Activated naive CD8-positive, alpha-beta T cell treated with anti-CD3 and anti-CD28 coated beads, Interleukin-2, amount 10 ng/mL, durations not matched to agents 7 days and 5 days (primary cell): ENCODE data around the gene NPC1L1. TPM values are rescaled to one million over a fixed set of nuclear protein-coding genes. Genes with fewer than 3 reads are reported as not detected.

Experiments
- ATAC-seq: fragments of 150-1000 bp; cut with Tn5 transposase; one replicate; pipeline ENCODE4 v1.10.0; 2021; ENCODE audit warnings: low read depth, moderate library complexity
- POLR2A ChIA-PET: fragments of 350-600 bp; sonication (Branson Sonifier 250); formaldehyde crosslinking; loops from one replicate; lab custom pipeline; 2021; ENCODE audit warnings: antibody characterized with exemption; lab: Charles Lee
- DNase-seq: peaks from one replicate; pipeline ENCODE4 v3.0.0; 2021
- H3K27ac Mint-ChIP-seq: one replicate; pipeline ENCODE4 v1.8.0; 2022; ENCODE audit warnings: mild to moderate bottlenecking, mixed read lengths
- H3K27me3 Mint-ChIP-seq: one replicate; pipeline ENCODE4 v1.8.0; 2022; ENCODE audit warnings: mild to moderate bottlenecking, moderate library complexity, mixed read lengths
- H3K36me3 Mint-ChIP-seq: one replicate; pipeline ENCODE4 v1.8.0; 2021; ENCODE audit warnings: mild to moderate bottlenecking, mixed read lengths
- H3K4me1 Mint-ChIP-seq: one replicate; pipeline ENCODE4 v1.8.0; 2021; ENCODE audit warnings: mixed read lengths
- H3K4me3 Mint-ChIP-seq: one replicate; pipeline ENCODE4 v1.8.0; 2022; ENCODE audit warnings: mild to moderate bottlenecking, moderate library complexity, mixed read lengths
- H3K9me3 Mint-ChIP-seq: one replicate; pipeline ENCODE4 v1.8.0; 2021; ENCODE audit warnings: mixed read lengths
- total RNA-seq, 2 experiments: library from RNA; stranded (reverse); gene quantifications; one replicate each; pipeline ENCODE4 v1.2.3, GENCODE V29; 2021

NPC1L1 gene
- total RNA-seq, 2 experiments from 2014 or later = 0.11 TPM; not detected in 1

- peaks cover 2% of the 10 kb centered on the region for H3K27me3 Mint-ChIP-seq
- ATAC-seq (no peak), DNase-seq (no peak)
- no peaks in the 10 kb centered on the region for H3K9me3 Mint-ChIP-seq
- no peaks in the 10 kb centered on the region for H3K4me1 Mint-ChIP-seq
- POLR2A ChIA-PET = no interaction called here
- no peaks in the 10 kb centered on the region for H3K36me3 Mint-ChIP-seq
- no peak overlapping the region for H3K27ac Mint-ChIP-seq
- H3K4me3 Mint-ChIP-seq = no peak overlapping the region
Observed at GRCh38 chr7:44538798-44539668, 2.1 kb downstream of the NPC1L1 start.

DNA sequence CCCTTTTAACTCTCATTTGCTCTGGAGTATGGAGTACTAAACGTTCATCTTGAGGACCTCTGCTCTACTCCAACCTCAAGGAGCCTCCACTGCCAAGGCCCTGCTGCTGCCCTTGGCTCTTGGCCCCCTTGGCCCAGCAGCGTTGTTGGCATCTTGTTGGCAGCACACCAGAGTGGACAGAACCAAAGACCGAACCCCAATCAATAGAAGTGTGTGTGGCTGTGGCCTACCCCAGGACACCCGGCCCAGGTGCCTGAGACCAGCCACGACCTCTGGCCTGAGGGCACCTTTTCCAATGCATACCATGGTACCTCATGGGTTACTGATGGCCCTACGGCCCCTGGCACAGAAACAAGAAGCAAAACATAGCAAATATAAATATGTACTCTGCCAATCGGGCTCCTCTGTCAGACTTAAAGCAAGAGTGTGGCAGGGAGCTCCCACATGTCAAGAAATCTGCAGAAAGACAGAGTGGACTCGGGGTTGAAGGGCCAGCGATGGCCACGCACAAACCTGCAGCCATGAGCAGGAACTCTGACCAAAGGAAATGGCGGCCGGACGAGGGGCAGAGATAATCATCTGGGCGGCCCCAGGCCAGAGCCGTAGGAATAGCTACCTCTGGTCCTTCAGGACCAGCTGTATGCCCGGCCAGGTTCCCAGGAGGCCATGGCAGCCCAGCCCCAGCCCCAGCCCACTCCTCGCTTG is 2.9 kb downstream of the NPC1L1 start:
- H3K4me3 Mint-ChIP-seq = no peak overlapping the region
- H3K27ac Mint-ChIP-seq = no peak overlapping the region
- H3K4me1 Mint-ChIP-seq = no peaks in the 10 kb centered on the region
- POLR2A ChIA-PET = interaction anchor here (0.6 kb wide), 1 partner anchor 18 kb away, joined by 3 read pairs; no protein-coding TSS in a partner anchor
- H3K36me3 Mint-ChIP-seq = no peaks in the 10 kb centered on the region
- H3K27me3 Mint-ChIP-seq = peaks cover 2% of the 10 kb centered on the region
- no peaks in the 10 kb centered on the region for H3K9me3 Mint-ChIP-seq
- ATAC-seq (no peak), DNase-seq (no peak)

- H3K4me1 Mint-ChIP-seq = no peaks in the 10 kb centered on the region
- POLR2A ChIA-PET = no interaction called here
- no peaks in the 10 kb centered on the region for H3K9me3 Mint-ChIP-seq
- H3K36me3 Mint-ChIP-seq = no peaks in the 10 kb centered on the region
- no peak overlapping the region for H3K27ac Mint-ChIP-seq
- peaks cover 2% of the 10 kb centered on the region for H3K27me3 Mint-ChIP-seq
- no peak for DNase-seq
- H3K4me3 Mint-ChIP-seq = no peak overlapping the region
- ATAC-seq = no peak
Observed at GRCh38 chr7:44537442-44537841, 3.7 kb downstream of the NPC1L1 start.

DNA sequence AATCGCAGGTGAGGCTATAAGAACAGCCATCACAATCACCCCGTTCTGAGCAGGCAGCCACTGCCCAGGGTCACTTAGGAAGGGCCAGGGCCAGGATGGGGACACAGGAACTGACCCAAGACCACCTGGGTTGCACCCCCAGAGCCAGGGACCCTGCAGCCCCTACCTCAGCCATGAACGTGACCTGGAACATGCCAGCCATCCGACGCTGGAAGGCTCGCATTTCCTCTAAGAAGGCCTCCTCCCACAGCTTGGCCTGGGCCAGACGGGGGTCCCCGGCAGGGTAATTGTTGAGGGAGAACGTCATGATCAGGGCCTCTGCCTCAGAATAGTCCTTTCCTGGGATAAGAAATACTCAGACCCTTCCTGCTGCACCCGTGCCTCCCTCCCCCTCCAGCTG is 5.0 kb downstream of the NPC1L1 start:
- POLR2A ChIA-PET = no interaction called here
- H3K4me1 Mint-ChIP-seq = no peaks in the 10 kb centered on the region
- ATAC-seq (no peak), DNase-seq (no peak)
- H3K9me3 Mint-ChIP-seq = no peaks in the 10 kb centered on the region
- peaks cover 2% of the 10 kb centered on the region for H3K27me3 Mint-ChIP-seq
- no peaks in the 10 kb centered on the region for H3K36me3 Mint-ChIP-seq
- no peak overlapping the region for H3K4me3 Mint-ChIP-seq
- H3K27ac Mint-ChIP-seq = no peak overlapping the region

- no peak overlapping the region for H3K4me3 Mint-ChIP-seq
- DNase-seq = no peak
- H3K9me3 Mint-ChIP-seq = no peaks in the 10 kb centered on the region
- peaks cover 2% of the 10 kb centered on the region for H3K27me3 Mint-ChIP-seq
- no peak for ATAC-seq
- POLR2A ChIA-PET = no interaction called here
- no peak overlapping the region for H3K27ac Mint-ChIP-seq
- H3K36me3 Mint-ChIP-seq = no peaks in the 10 kb centered on the region
- H3K4me1 Mint-ChIP-seq = no peaks in the 10 kb centered on the region
Observed at GRCh38 chr7:44535348-44536064, 5.6 kb downstream of the NPC1L1 start.

DNA sequence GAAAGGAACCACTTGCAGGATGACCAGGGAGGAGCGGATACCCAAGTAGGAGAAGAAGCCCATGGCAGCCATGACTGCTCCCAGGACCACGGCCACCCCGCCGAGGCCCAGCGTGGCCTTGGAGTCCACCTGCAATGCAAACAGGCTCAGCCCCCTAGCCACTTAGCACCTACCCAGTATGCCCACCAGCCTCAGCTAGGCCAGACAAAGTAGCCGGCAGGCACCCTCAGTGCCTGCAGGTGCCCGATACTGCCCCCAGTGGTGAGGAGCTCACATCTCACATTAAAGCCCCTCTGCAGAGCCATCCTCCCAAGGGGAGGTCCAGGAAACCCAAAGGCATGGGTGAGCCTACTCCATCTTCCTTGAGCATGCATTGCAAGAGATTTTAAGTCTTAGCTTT is 6.6 kb downstream of the NPC1L1 start:
- H3K9me3 Mint-ChIP-seq = no peaks in the 10 kb centered on the region
- DNase-seq = peak; percentile 55
- no peak overlapping the region for H3K27ac Mint-ChIP-seq
- H3K36me3 Mint-ChIP-seq = no peaks in the 10 kb centered on the region
- no peak overlapping the region for H3K4me3 Mint-ChIP-seq
- no peaks in the 10 kb centered on the region for H3K4me1 Mint-ChIP-seq
- no peaks in the 10 kb centered on the region for H3K27me3 Mint-ChIP-seq
- peak; percentile 81 for ATAC-seq
- POLR2A ChIA-PET = interaction anchor here (0.6 kb wide), 1 partner anchor 134 kb away, joined by 4 read pairs; no protein-coding TSS in a partner anchor

DNA sequence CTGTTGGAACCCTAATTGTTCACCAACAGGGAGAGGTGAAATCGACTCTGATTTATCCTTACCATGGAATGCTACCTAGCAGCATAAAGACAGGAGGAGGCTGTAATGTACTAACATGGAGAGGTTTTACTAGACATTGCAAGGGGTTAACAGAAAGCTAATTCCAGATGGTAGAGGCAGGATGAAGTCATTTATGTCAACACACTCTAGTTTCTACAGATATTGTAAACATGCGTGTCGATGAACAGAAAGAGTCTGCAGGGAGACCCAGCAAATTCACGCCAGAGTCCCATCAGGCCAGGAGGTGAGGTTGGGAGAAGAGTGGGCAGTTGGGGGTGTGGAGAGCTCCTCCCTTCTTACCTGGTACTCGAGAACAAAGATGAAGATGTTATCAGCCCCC is 7.0 kb downstream of the NPC1L1 start:
- Mint-ChIP-seq H3K4me3 (no peak overlapping the region), H3K9me3 (no peaks in the 10 kb centered on the region), H3K4me1 (no peaks in the 10 kb centered on the region), H3K27ac (no peak overlapping the region), H3K36me3 (no peaks in the 10 kb centered on the region), H3K27me3 (no peaks in the 10 kb centered on the region)
- no peak for DNase-seq
- POLR2A ChIA-PET = interaction anchor here (0.6 kb wide), 1 partner anchor 135 kb away, joined by 4 read pairs; no protein-coding TSS in a partner anchor
- ATAC-seq = no peak

DNA sequence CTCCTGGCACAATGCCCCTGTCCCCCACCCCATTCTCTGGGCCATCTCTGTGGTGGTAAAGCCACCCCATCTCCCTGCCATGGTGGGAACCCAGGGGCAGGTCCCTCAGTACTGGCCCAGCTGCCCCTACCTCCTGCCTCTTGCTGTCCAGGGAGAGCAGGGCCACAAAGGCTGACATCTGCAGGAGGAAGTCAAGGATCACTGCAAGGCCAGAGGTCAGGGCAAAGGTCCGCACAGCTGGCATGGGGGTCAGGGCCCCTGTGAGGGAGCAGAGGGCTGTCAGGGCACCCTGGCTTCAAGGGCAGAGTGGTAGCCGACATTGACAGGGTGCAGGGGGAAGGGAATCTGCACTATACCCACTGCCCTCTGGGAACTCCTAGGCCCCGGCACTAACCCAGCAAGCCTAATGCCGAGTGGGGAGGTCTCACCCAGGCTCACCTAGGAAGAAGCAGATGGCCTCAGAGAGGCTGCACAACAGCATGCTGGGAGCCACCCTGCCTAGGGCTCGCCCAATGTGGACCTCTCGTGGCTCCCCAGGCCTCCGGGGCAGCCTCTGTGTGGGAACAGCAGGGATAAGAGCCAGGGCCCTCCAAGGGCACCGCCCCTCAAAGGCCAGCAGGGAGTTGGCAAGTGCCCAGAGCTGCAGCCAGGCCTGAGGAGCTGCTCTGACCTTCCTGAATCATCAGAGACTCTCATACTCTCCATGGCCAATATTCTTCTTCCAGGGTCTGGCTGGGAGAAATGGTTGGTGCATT is 7.7 kb downstream of the NPC1L1 start:
- no peak overlapping the region for H3K27ac Mint-ChIP-seq
- no peaks in the 10 kb centered on the region for H3K9me3 Mint-ChIP-seq
- H3K4me1 Mint-ChIP-seq = no peaks in the 10 kb centered on the region
- DNase-seq = no peak
- peaks cover under 1% of the 10 kb centered on the region for H3K27me3 Mint-ChIP-seq
- POLR2A ChIA-PET = no interaction called here
- H3K36me3 Mint-ChIP-seq = no peaks in the 10 kb centered on the region
- no peak overlapping the region for H3K4me3 Mint-ChIP-seq
- ATAC-seq = no peak

DNA sequence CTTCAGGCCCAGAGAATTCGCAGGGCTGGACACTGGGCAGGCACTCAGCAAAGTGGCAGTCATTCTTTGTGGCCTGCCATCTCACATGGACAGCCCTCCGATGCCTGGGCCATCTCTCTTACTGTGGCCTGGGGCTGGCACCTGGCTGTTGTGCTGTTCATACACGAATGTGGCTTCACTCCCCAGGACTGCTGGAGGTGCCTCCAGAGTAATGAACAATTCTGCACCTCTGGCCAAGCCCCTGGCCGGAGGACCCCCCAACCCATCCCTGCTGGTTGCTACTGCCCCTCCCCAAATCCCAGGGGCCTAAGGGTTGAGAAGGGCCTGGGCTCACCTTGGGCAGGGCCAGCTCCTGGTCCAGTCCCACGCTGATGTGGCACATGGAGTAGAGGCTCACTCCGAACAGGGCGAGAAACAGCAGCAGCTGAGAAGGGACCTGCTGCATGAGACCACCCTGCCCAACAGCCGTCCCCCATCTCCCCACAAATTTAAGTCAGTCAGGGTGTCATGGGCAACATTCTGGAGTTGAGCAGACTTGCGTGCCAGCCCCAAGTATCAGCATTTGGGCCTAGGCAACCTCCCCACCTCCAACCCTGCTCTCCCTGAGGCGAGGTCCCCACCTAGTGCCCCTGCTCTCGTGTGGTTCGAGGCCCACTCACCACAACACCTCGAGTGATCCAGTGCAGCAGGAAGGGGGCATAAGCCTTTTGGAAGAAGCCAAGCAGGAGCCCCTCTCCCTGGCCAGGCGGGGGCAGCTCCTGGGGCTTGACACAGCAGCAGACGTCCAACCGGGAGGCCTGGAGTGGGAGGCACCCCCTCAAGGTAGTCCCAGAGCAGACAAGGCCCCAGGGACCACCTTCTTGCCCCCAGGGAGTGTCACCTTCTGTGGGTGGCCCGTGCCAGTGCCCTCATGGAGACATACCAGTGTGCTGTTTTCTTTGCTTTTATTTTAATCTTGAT is 9.4 kb downstream of the NPC1L1 start:
- Mint-ChIP-seq H3K4me3 (no peak overlapping the region), H3K27ac (no peak overlapping the region), H3K27me3 (peaks cover 3% of the 10 kb centered on the region), H3K36me3 (no peaks in the 10 kb centered on the region), H3K9me3 (peaks cover 2% of the 10 kb centered on the region), H3K4me1 (no peaks in the 10 kb centered on the region)
- ATAC-seq (no peak), DNase-seq (no peak)
- POLR2A ChIA-PET = no interaction called here

GRCh38 chr7:44530990-44531389 is 10.1 kb downstream of the NPC1L1 start:
- POLR2A ChIA-PET = no interaction called here
- Mint-ChIP-seq H3K36me3 (no peaks in the 10 kb centered on the region), H3K27ac (no peak overlapping the region), H3K4me3 (no peak overlapping the region), H3K27me3 (peaks cover 3% of the 10 kb centered on the region), H3K9me3 (peaks cover 2% of the 10 kb centered on the region), H3K4me1 (no peaks in the 10 kb centered on the region)
- DNase-seq = no peak
- ATAC-seq = no peak

- H3K36me3 Mint-ChIP-seq = peaks cover 4% of the 10 kb centered on the region
- ATAC-seq (no peak), DNase-seq (no peak)
- no peaks in the 10 kb centered on the region for H3K4me1 Mint-ChIP-seq
- no peak overlapping the region for H3K27ac Mint-ChIP-seq
- H3K9me3 Mint-ChIP-seq = peaks cover 11% of the 10 kb centered on the region
- POLR2A ChIA-PET = no interaction called here
- no peak overlapping the region for H3K4me3 Mint-ChIP-seq
- peaks cover 11% of the 10 kb centered on the region for H3K27me3 Mint-ChIP-seq
Observed at GRCh38 chr7:44524811-44525388, 16.2 kb downstream of the NPC1L1 start.

- no peak overlapping the region for H3K27ac Mint-ChIP-seq
- no peak for DNase-seq
- ATAC-seq = no peak
- H3K4me1 Mint-ChIP-seq = no peaks in the 10 kb centered on the region
- peaks cover 10% of the 10 kb centered on the region for H3K27me3 Mint-ChIP-seq
- POLR2A ChIA-PET = no interaction called here
- peaks cover 11% of the 10 kb centered on the region for H3K9me3 Mint-ChIP-seq
- H3K36me3 Mint-ChIP-seq = peaks cover 4% of the 10 kb centered on the region
- no peak overlapping the region for H3K4me3 Mint-ChIP-seq
Observed at GRCh38 chr7:44522315-44522714, 18.8 kb downstream of the NPC1L1 start.
